Neutrophil (primary cell): Measurements from ENCODE around the gene KRR1.

Source experiments
- H3K27ac ChIP-seq: fragments of 200-600 bp; sonication (generic); 2 replicates; pipeline ENCODE4 v1.5.1; 2016; ENCODE audit warnings: mild to moderate bottlenecking, moderate library complexity
- H3K27me3 ChIP-seq: fragments of 200-600 bp; sonication (generic); 2 replicates; pipeline ENCODE4 v1.6.0; 2016; ENCODE audit warnings: mild to moderate bottlenecking
- H3K36me3 ChIP-seq: fragments of 200-600 bp; sonication (generic); 2 replicates; pipeline ENCODE4 v1.5.1; 2017
- H3K4me1 ChIP-seq, 2 experiments: fragments of 200-600 bp in 1 of 2; sonication (generic) in 1 of 2; 1 replicate in 1 of 2; 2 replicates in 1 of 2; pipeline versions ENCODE4 v1.5.1 to v1.6.1; 2013 to 2016; ENCODE audit warnings: low read depth in 1 of 2, low read length in 1 of 2, mild to moderate bottlenecking in 1 of 2, moderate library complexity in 1 of 2; ENCODE audit not compliant: control insufficient read depth in 1 of 2, insufficient read depth in 1 of 2
- H3K4me3 ChIP-seq, 2 experiments: fragments of 200-600 bp in 1 of 2; sonication (generic) in 1 of 2; 1 replicate in 1 of 2; 2 replicates in 1 of 2; pipeline ENCODE4 v1.5.1; 2013 to 2016; ENCODE audit warnings: low read depth in 1 of 2, low read length in 1 of 2, mild to moderate bottlenecking in 1 of 2, moderate library complexity in 1 of 2
- H3K9me3 ChIP-seq: fragments of 200-600 bp; sonication (generic); 2 replicates; pipeline ENCODE4 v1.5.1; 2016
- CTCF ChIP-seq: fragments of 200-600 bp; sonication (generic); IDR thresholded peaks from 2 replicates; pipeline ENCODE4 v1.5.1; 2016; ENCODE audit warnings: antibody characterized with exemption

Gene KRR1

DNA sequence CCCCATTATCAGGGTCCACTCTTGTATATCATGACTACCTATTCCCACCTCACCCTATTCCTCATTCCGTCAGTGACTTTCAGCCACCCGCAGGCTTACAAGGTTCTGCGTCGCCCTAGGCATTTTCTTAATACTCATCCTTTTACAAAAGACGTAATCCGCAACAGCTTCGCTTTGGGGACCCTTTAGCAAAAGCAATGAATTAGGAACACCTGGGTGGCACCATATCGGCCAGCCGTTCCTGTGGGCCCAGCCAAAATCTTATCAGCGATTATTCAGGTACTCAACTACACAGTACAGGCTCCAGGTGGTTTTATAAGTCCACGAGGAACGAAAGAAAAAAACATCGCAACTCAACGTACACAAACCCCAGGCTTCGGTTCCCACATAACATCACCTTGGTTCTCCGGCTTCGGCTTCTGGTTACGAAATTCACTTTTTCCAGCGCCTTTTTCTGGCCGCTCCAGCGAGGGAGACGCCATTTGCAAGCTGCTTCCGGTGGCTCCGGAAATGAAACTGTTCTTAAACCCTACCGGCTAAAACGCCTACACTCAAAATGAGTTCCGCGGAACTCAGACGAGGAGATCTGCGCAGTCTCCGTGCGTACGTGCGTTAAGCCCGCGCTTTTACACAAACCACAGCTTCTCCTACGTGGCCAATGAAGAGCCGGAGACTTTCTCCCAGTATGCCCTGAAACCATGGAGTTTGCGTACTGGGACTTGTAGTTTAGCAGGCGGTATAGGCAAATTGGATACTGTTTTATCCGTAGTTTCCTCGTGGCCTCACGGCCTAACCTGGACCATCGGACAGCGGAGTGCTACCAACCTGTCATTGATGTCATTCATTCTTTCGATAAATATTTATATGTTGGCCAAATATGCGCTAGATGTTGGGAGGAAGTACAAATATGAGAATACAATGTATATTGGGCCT lies at the start of gene KRR1:
Gene KRR1 (minus strand): TSS at position 494 of the 933 bp plus-strand sequence. CDS start 12 bp downstream, at position 482.
- H3K4me3 ChIP-seq = peak within 1 kb of the TSS; percentile 66 to 77
- H3K4me1 ChIP-seq = peaks cover 14 to 18% of the 10 kb centered on the region in 2 experiments
- H3K36me3 ChIP-seq = peaks cover 23% of the 10 kb centered on the region
- peak; percentile 23 for TF ChIP-seq CTCF
- H3K9me3 ChIP-seq = no peaks in the 10 kb centered on the region
- H3K27ac ChIP-seq = peak within 1 kb of the TSS; percentile 70
- peaks cover 6% of the 10 kb centered on the region for H3K27me3 ChIP-seq

DNA sequence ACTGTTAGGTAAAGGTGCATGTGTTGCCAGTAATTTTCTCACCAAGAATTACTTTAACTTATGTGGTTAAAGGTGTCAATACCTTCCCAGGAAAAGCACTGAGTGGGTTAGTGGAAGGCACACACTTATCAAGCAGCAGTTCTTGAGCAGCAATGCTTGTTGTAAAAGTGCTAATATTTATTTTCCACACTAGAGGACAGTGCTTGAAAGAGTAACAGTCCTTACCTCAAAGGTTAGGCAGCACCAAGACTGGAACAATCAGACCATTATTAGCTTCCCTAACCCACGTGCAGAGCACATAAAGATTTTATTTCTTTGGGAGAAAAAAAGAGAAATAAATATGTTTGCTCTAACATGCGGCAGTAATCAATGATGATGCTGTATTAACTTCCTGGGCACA lies 48.8 kb upstream of the KRR1 start:
- TF ChIP-seq CTCF = no peak
- H3K27me3 ChIP-seq = peaks cover 10% of the 10 kb centered on the region
- H3K27ac ChIP-seq = no peak overlapping the region
- no peak overlapping the region for H3K4me3 ChIP-seq
- H3K36me3 ChIP-seq = no peaks in the 10 kb centered on the region
- H3K9me3 ChIP-seq = no peaks in the 10 kb centered on the region
- H3K4me1 ChIP-seq = no peaks in the 10 kb centered on the region

GRCh38 chr12:75558287-75558686 lies 46.9 kb upstream of the KRR1 start:
- H3K27me3 ChIP-seq = peaks cover 10% of the 10 kb centered on the region
- no peaks in the 10 kb centered on the region for H3K36me3 ChIP-seq
- no peak overlapping the region for H3K4me3 ChIP-seq
- no peaks in the 10 kb centered on the region for H3K4me1 ChIP-seq
- no peaks in the 10 kb centered on the region for H3K9me3 ChIP-seq
- H3K27ac ChIP-seq = no peak overlapping the region
- no peak for TF ChIP-seq CTCF

DNA sequence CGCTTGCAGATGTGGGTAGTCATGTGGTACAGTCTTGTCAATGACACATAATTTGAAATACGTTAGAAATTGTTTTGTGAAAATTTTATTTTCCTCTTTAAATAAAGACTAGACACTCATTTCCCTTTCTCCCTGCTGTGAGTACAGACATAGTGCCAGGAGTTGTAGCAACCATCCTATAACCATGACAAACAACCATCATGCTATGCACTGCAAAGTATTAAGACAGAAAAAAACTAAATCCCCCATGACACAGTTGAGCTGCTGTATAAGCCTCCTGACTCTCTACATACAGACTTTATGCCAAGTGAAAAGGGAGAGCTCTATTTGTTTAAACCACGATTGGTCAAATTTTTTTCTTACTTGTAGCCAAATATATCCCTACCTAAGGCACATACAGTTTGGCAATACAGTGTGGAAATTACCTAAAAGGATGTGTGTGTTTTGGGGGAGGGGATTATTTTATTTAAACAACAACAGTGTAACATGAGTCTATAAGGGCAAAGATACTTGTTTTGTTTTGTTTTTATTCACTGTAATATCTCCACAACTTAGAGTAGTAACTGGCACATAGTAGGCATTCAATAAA lies 45.0 kb upstream of the KRR1 start:
- Histone ChIP-seq H3K9me3 (no peaks in the 10 kb centered on the region), H3K4me1 (no peaks in the 10 kb centered on the region), H3K27me3 (no peaks in the 10 kb centered on the region), H3K4me3 (no peak overlapping the region), H3K27ac (no peak overlapping the region), H3K36me3 (no peaks in the 10 kb centered on the region)
- no peak for TF ChIP-seq CTCF

DNA sequence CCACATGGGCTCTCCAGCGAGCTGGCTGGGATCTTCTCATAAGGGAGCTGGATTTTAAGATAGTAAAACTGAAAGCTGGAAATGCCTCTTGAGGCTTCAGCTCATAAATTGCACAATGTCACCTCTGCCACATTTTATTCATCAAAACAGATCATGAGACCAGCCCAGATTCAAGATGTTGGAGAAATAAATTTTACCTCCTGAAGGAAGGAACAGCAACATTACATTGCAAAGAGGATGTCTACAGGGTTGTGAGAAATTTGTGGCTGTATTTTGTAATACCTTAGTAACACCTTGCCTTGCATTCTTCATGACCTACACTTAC lies 43.1 kb upstream of the KRR1 start:
- H3K36me3 ChIP-seq = no peaks in the 10 kb centered on the region
- peaks cover 6% of the 10 kb centered on the region for H3K27me3 ChIP-seq
- no peak for TF ChIP-seq CTCF
- H3K4me3 ChIP-seq = no peak overlapping the region
- H3K4me1 ChIP-seq = no peaks in the 10 kb centered on the region
- no peaks in the 10 kb centered on the region for H3K9me3 ChIP-seq
- no peak overlapping the region for H3K27ac ChIP-seq
